K562 (cell line): ENCODE data around the gene RPS6KA2. TPM values are rescaled to one million over a fixed set of nuclear protein-coding genes. Genes with fewer than 3 reads are reported as not detected.

Experiments used
- AFF1 ChIP-seq, 2 experiments: fragments of 450-650 bp; IDR thresholded peaks; 2 replicates each; pipeline ENCODE4 v1.6.1; 2018; ENCODE audit warnings: mild to moderate bottlenecking in 2 of 2, low read depth in 1 of 2; ENCODE audit not compliant: partially characterized antibody in 2 of 2
- ATF1 ChIP-seq, 2 experiments: fragments of 450-650 bp in 1 of 2; IDR thresholded peaks; 2 replicates each; pipeline ENCODE4 v1.6.1; 2016; ENCODE audit warnings: missing compliant biosample characterization in 1 of 2, missing genetic modification characterization in 1 of 2
- CREB3 ChIP-seq: fragments of 450-650 bp; conservative IDR thresholded peaks from 2 replicates; pipeline ENCODE4 v1.6.1; 2016; ENCODE audit warnings: missing genetic modification characterization, low read depth, mild to moderate bottlenecking, missing compliant biosample characterization, moderate library complexity
- HNRNPH1 ChIP-seq: fragments of 200-400 bp; formaldehyde crosslinking; optimal IDR thresholded peaks from 2 replicates; pipeline ENCODE3; 2017; ENCODE audit warnings: low read depth, mild to moderate bottlenecking, low read length, moderate library complexity
- HNRNPK ChIP-seq: fragments of 200-400 bp; formaldehyde crosslinking; IDR thresholded peaks from one replicate; pipeline ENCODE4 v1.6.1; 2018; ENCODE audit warnings: mild to moderate bottlenecking, low read depth, low read length; ENCODE audit not compliant: poor library complexity, severe bottlenecking
- SMAD4 ChIP-seq: fragments of 250-450 bp; sonication (Bioruptor Pico); conservative IDR thresholded peaks from 2 replicates; pipeline ENCODE4 v1.8.0; 2021; ENCODE audit warnings: inconsistent platforms, mild to moderate bottlenecking, moderate library complexity
- polyA plus RNA-seq, 8 experiments: library from polyadenylated mRNA; depleted of rRNA in 4 of 8; stranded (reverse) in 5 of 8; unstranded in 3 of 8; fragments of >200 nt; fragmentation: Nextera tagmentation in 2 of 8; fragmentation: Illumina TruSeq in 1 of 8; extraction: Ambion mirVana in 2 of 8; extraction: Trizol in 1 of 8; gene quantifications; 2 replicates each; pipeline versions ENCODE4 v1.2.1 to v1.2.3, GENCODE V29; 2011 to 2014; ENCODE audit warnings: inconsistent platforms in 1 of 8, missing spikeins in 1 of 8
- total RNA-seq, 7 experiments: library from RNA; depleted of rRNA in 6 of 7; stranded (reverse); fragments of >200 nt in 6 of 7; fragmentation: Illumina TruSeq in 2 of 7; extraction: Trizol in 2 of 7; gene quantifications; 2 replicates each; pipeline versions ENCODE4 v1.2.1 to v1.2.3, GENCODE V29; 2011 to 2021; ENCODE audit warnings: low replicate concordance in 1 of 7
- TF ChIP-seq, protein P1 (sequence below): fragments of 250-450 bp; sonication (Bioruptor Pico); IDR thresholded peaks from 2 replicates; pipeline ENCODE4 v1.9.0; 2021; ENCODE audit warnings: mild to moderate bottlenecking
- TF ChIP-seq, protein P2 (sequence below): fragments of 450-650 bp; conservative IDR thresholded peaks from 2 replicates; pipeline ENCODE4 v1.6.1; 2016; ENCODE audit warnings: missing genetic modification characterization, low read depth, mild to moderate bottlenecking, control low read depth, missing compliant biosample characterization

The RPS6KA2 gene
- total and polyA plus RNA-seq, 9 of the 15 experiments (the other 6 are each of a cell fraction or from before 2014, with no cell fraction given): 0.29 to 1.00 (median 0.53) TPM

DNA sequence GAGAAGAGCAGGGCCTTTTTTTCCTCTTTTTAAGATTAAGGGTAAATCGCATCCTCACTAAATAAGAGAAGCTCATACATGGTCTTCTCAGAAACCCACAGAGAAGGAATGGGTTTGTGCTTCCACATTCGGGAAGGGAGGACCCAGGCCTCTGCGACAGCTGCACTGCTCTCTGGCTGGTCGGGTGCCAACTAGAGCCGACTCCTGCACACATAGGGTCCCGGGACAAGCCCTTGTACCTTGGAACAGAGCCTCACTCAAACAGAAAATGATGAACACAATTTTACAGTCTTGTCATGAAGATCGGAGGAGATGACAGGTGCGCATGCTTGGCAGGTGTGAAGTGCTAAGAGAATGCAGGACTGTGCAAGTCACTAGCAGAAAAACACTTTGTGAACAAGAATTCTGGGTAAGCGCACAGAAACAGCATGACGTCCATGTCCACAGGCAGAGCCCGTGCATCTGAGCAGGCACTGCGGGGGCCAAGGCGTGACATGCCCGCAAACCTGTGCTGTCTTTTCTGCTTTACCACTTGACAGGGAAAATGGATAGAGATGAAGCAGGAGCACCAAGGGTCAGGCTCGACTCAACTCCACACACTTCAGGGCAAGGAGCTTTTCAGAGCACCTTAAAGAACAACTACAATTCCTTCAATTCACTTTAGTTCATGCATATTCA is 143.3 kb downstream of the RPS6KA2 start (continued):
- TF ChIP-seq AFF1 (IDR thresholded peaks at IDR 0.05; ENCODE audit: low read depth in 1 of 2, partially characterized antibody in 2 of 2) (no peak), HNRNPH1 (no peak), CREB3 (no peak), SMAD4 (no peak), ATF1 (CRISPR knock-in tag; IDR thresholded peaks at IDR 0.05) (no peak), ATF1 (tag; IDR thresholded peaks at IDR 0.05) (no peak), HNRNPK (no peak)
- TF ChIP-seq, protein P1, sequence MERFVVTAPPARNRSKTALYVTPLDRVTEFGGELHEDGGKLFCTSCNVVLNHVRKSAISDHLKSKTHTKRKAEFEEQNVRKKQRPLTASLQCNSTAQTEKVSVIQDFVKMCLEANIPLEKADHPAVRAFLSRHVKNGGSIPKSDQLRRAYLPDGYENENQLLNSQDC: no peak
- TF ChIP-seq, protein P2, sequence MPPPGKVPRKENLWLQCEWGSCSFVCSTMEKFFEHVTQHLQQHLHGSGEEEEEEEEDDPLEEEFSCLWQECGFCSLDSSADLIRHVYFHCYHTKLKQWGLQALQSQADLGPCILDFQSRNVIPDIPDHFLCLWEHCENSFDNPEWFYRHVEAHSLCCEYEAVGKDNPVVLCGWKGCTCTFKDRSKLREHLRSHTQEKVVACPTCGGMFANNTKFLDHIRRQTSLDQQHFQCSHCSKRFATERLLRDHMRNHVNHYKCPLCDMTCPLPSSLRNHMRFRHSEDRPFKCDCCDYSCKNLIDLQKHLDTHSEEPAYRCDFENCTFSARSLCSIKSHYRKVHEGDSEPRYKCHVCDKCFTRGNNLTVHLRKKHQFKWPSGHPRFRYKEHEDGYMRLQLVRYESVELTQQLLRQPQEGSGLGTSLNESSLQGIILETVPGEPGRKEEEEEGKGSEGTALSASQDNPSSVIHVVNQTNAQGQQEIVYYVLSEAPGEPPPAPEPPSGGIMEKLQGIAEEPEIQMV: no peak
